PFSK-1 (cell line): ENCODE measurements around the gene AGO3.

Source experiments
- POLR2AphosphoS5 ChIP-seq: IDR thresholded peaks from 2 replicates; pipeline ENCODE4 v1.6.1; 2012; ENCODE audit warnings: low read depth, mild to moderate bottlenecking, control low read depth, low read length, moderate library complexity
- REST ChIP-seq, 2 experiments: IDR thresholded peaks; 2 replicates each; pipeline versions ENCODE4 v1.6.1 to v1.8.0; 2011 to 2012; ENCODE audit warnings: low read depth in 2 of 2, low read length in 2 of 2, control low read depth in 1 of 2, inconsistent platforms in 1 of 2, mild to moderate bottlenecking in 1 of 2, moderate library complexity in 1 of 2; ENCODE audit not compliant: insufficient read depth in 1 of 2
- SIN3A ChIP-seq: IDR thresholded peaks from 2 replicates; pipeline ENCODE4 v1.6.1; 2012; ENCODE audit warnings: mild to moderate bottlenecking, low read length, moderate library complexity, borderline replicate concordance; ENCODE audit not compliant: insufficient read depth
- TAF1 ChIP-seq: IDR thresholded peaks from 2 replicates; pipeline ENCODE4 v1.6.1; 2012; ENCODE audit warnings: low read length, control low read depth, borderline replicate concordance; ENCODE audit not compliant: insufficient read depth

DNA sequence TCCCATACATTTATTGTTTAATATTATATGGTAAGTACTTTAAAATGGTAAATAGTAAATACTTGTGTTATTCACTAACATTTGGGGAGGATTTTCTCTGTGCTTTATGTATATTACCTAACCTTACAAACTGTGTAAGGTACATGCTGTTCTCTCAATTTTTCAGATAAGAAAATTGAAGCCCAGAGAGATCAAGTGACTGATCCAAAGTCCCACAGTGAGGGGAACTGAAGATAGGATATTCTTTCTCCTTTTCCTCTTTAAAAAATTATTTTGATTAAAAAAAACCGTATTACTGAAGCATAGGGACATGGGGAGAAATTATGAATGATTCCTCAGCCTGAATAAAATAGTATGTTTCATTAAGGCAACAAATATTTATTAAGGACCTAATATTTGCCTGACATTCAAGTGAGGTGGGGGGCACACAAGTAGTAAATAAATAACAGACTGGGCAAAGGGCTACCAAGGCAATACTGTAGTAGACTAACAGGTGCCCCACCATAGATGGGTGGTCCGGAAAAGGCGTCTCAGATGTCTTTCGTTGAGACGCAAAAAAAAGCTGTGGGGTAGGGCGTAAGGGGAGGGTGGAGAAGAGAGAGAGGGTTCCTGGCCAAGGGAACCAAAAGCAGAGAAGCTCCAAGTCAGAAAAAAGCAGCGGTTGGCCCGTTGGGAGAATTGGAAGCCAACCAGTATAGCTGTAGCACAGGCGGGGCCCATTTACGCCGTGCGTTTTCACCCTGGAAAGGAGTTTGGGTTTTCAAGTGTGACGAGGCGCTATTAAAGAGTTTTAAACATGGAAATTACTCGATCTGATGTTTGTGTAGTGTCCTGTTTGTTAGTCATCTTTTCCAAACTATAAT lies 944 bp upstream of the AGO3 start:
- TF ChIP-seq TAF1 = no peak
- TF ChIP-seq POLR2AphosphoS5 = no peak
- no peak for TF ChIP-seq SIN3A
- no peak for TF ChIP-seq REST (IDR thresholded peaks at IDR 0.05; ENCODE audit: insufficient read depth in 1 of 2, low read depth in 2 of 2, low read length in 2 of 2)
